Activated naive CD4-positive, alpha-beta T cell (primary cell): ENCODE results near the gene GCSH.

Source experiments
- DNase-seq, 4 experiments: peaks; one replicate each; lab custom pipeline; 2025; lab: John Stamatoyannopoulos, UW

GCSH gene

GRCh38 chr16:81101702-81102101, 5.5 kb upstream of the GCSH start:
- no peak for DNase-seq

GRCh38 chr16:81099958-81100357, 3.8 kb upstream of the GCSH start:
- DNase-seq, result no peak

- no peak for DNase-seq
Measured at GRCh38 chr16:81097230-81097629, 1.0 kb upstream of the GCSH start.

- no peak for DNase-seq
Measured at GRCh38 chr16:81096715-81097208, 567 bp upstream of the GCSH start.

- DNase-seq, result no peak
Measured at GRCh38 chr16:81095653-81095952, 592 bp downstream of the GCSH start.

- no peak for DNase-seq
Measured at GRCh38 chr16:81094771-81095251, 1.4 kb downstream of the GCSH start.

GRCh38 chr16:81088836-81089235, 7.4 kb downstream of the GCSH start:
- no peak for DNase-seq

- no peak for DNase-seq
Measured at GRCh38 chr16:81081014-81081413, 15.2 kb downstream of the GCSH start.

- DNase-seq, result no peak
Measured at GRCh38 chr16:81080233-81080632, 16.0 kb downstream of the GCSH start.

- DNase-seq, result peak; percentile 90 to 97 (median 96)
Measured at GRCh38 chr16:81077076-81077940, 18.9 kb downstream of the GCSH start, which contains the start of gene C16orf46. Gene C16orf46, minus strand, starts transcription at chr16:81077238. Its CDS starts 13,283 bp downstream, at chr16:81063955.

GRCh38 chr16:81076566-81077075, 19.6 kb downstream of the GCSH start:
- DNase-seq, result peak; percentile 86 to 94 (median 90)

GRCh38 chr16:81073560-81074330, 22.4 kb downstream of the GCSH start:
- no peak for DNase-seq

GRCh38 chr16:81071805-81072204, 24.4 kb downstream of the GCSH start:
- no peak for DNase-seq

GRCh38 chr16:81070979-81071378, 25.2 kb downstream of the GCSH start:
- no peak for DNase-seq

- DNase-seq, result no peak
Measured at GRCh38 chr16:81069063-81069462, 27.1 kb downstream of the GCSH start.

GRCh38 chr16:81067166-81067565, 29.0 kb downstream of the GCSH start:
- no peak for DNase-seq

GRCh38 chr16:81066681-81067080, 29.5 kb downstream of the GCSH start:
- no peak for DNase-seq

- no peak for DNase-seq
Measured at GRCh38 chr16:81061871-81062608, 34.2 kb downstream of the GCSH start.

GRCh38 chr16:81061307-81061640, 34.9 kb downstream of the GCSH start:
- DNase-seq, result no peak

- no peak for DNase-seq
Measured at GRCh38 chr16:81060576-81061306, 35.5 kb downstream of the GCSH start.

GRCh38 chr16:81053761-81054160, 42.4 kb downstream of the GCSH start:
- no peak for DNase-seq
